ENCODE results near the gene RAB7B. TPM values are rescaled to one million over a fixed set of nuclear protein-coding genes. Genes with fewer than 3 reads are reported as not detected.

RAB7B gene
- total RNA-seq, 1 donor from 2014 or later = not detected

GRCh38 chr1:206023695-206024094 lies 20.5 kb upstream of the RAB7B start, which contains the start of gene CTSE:
CTSE (minus strand) TSS chr1:206023895; CDS start chr1:206023791, 104 bp downstream.
- DNase-seq (ENCODE audit: extremely low read depth, low read depth, low spot score) = no peak

GRCh38 chr1:206022766-206023165 lies 19.6 kb upstream of the RAB7B start:
- DNase-seq (ENCODE audit: extremely low read depth, low read depth, low spot score) = no peak

GRCh38 chr1:206021626-206022365 lies 18.6 kb upstream of the RAB7B start:
- no peak for DNase-seq (ENCODE audit: extremely low read depth, low read depth, low spot score)

GRCh38 chr1:206021008-206021625 lies 17.9 kb upstream of the RAB7B start:
- no peak for DNase-seq (ENCODE audit: extremely low read depth, low read depth, low spot score)

GRCh38 chr1:206020393-206021007 lies 17.3 kb upstream of the RAB7B start:
- no peak for DNase-seq (ENCODE audit: extremely low read depth, low read depth, low spot score)

- no peak for DNase-seq (ENCODE audit: extremely low read depth, low read depth, low spot score)
Measured at GRCh38 chr1:206015071-206015470, 11.9 kb upstream of the RAB7B start.

- no peak for DNase-seq (ENCODE audit: extremely low read depth, low read depth, low spot score)
Measured at GRCh38 chr1:206014601-206015000, 11.4 kb upstream of the RAB7B start.

- no peak for DNase-seq (ENCODE audit: extremely low read depth, low read depth, low spot score)
Measured at GRCh38 chr1:206013026-206013795, 10.0 kb upstream of the RAB7B start.

- no peak for DNase-seq (ENCODE audit: extremely low read depth, low read depth, low spot score)
Measured at GRCh38 chr1:206012086-206012859, 9.1 kb upstream of the RAB7B start.

GRCh38 chr1:206011057-206011456 lies 7.9 kb upstream of the RAB7B start:
- no peak for DNase-seq (ENCODE audit: extremely low read depth, low read depth, low spot score)

GRCh38 chr1:206010060-206010459 lies 6.9 kb upstream of the RAB7B start:
- DNase-seq (ENCODE audit: extremely low read depth, low read depth, low spot score) = no peak

- DNase-seq (ENCODE audit: extremely low read depth, low read depth, low spot score) = no peak
Measured at GRCh38 chr1:206006946-206007345, 3.8 kb upstream of the RAB7B start.

- no peak for DNase-seq (ENCODE audit: extremely low read depth, low read depth, low spot score)
Measured at GRCh38 chr1:206005778-206006180, 2.6 kb upstream of the RAB7B start.

GRCh38 chr1:206005234-206005633 lies 2.0 kb upstream of the RAB7B start:
- no peak for DNase-seq (ENCODE audit: extremely low read depth, low read depth, low spot score)

- DNase-seq (ENCODE audit: extremely low read depth, low read depth, low spot score) = no peak
Measured at GRCh38 chr1:206004826-206005225, 1.6 kb upstream of the RAB7B start.

- DNase-seq (ENCODE audit: extremely low read depth, low read depth, low spot score) = no peak
Measured at GRCh38 chr1:206003854-206004800, 932 bp upstream of the RAB7B start.

GRCh38 chr1:206002160-206002559 lies 1.0 kb downstream of the RAB7B start:
- no peak for DNase-seq (ENCODE audit: extremely low read depth, low read depth, low spot score)

- no peak for DNase-seq (ENCODE audit: extremely low read depth, low read depth, low spot score)
Measured at GRCh38 chr1:206001476-206001888, 1.7 kb downstream of the RAB7B start.

- DNase-seq (ENCODE audit: extremely low read depth, low read depth, low spot score) = no peak
Measured at GRCh38 chr1:206000641-206001339, 2.4 kb downstream of the RAB7B start.

Data from glomerular endothelial cell (primary cell).